K562 (cell line): ENCODE results near the gene WDR18. TPM values are rescaled to one million over a fixed set of nuclear protein-coding genes. Genes with fewer than 3 reads are reported as not detected.

Experiments
- E2F4 ChIP-seq: sonication (generic); formaldehyde crosslinking; IDR thresholded peaks from 2 replicates; pipeline ENCODE4 v1.8.0; 2022; ENCODE audit warnings: mild to moderate bottlenecking, low read depth, missing genetic modification reagents
- FOXA3 ChIP-seq, 2 experiments: fragments of 450-650 bp in 1 of 2; sonication (generic) in 1 of 2; formaldehyde crosslinking; IDR thresholded peaks in 1 of 2; conservative IDR thresholded peaks in 1 of 2; 2 replicates each; pipeline versions ENCODE4 v1.4.0 to v1.8.0; 2020 to 2022; ENCODE audit warnings: mild to moderate bottlenecking in 2 of 2, missing genetic modification reagents in 1 of 2
- HSF4 ChIP-seq: fragments of 250-450 bp; sonication (Bioruptor Pico); IDR thresholded peaks from 2 replicates; pipeline ENCODE4 v2.1.2; 2022; ENCODE audit warnings: mild to moderate bottlenecking, moderate library complexity, borderline replicate concordance
- IFI16 ChIP-seq: fragments of 250-450 bp; sonication (Bioruptor Pico); IDR thresholded peaks from 2 replicates; pipeline ENCODE4 v2.1.2; 2022; ENCODE audit warnings: mild to moderate bottlenecking, inconsistent platforms
- IRF1 ChIP-seq: sonication (generic); formaldehyde crosslinking; IDR thresholded peaks from 2 replicates; pipeline ENCODE4 v1.8.0; 2022; ENCODE audit warnings: missing genetic modification reagents, mild to moderate bottlenecking, borderline replicate concordance
- KDM4B ChIP-seq, 2 experiments: fragments of 450-650 bp in 1 of 2; sonication (generic) in 1 of 2; IDR thresholded peaks; 2 replicates each; pipeline ENCODE4 v1.6.1; 2016 to 2017; ENCODE audit warnings: borderline replicate concordance in 2 of 2, antibody characterized with exemption in 1 of 2, low read depth in 1 of 2, mild to moderate bottlenecking in 1 of 2
- L3MBTL2 ChIP-seq: fragments of 450-650 bp; IDR thresholded peaks from 2 replicates; pipeline ENCODE4 v1.6.1; 2016; ENCODE audit warnings: mild to moderate bottlenecking, moderate library complexity
- NR2C2 ChIP-seq, 2 experiments: fragments of 200-800 bp in 1 of 2; sonication (Bioruptor generic) in 1 of 2; sonication (generic) in 1 of 2; formaldehyde crosslinking in 1 of 2; IDR thresholded peaks; 2 replicates each; pipeline versions ENCODE4 v1.6.1 to v1.8.0; 2016 to 2022; ENCODE audit warnings: mild to moderate bottlenecking in 1 of 2, missing compliant biosample characterization in 1 of 2, missing genetic modification characterization in 1 of 2, missing genetic modification reagents in 1 of 2
- PHB ChIP-seq: fragments of 250-450 bp; sonication (Bioruptor Pico); IDR thresholded peaks from 2 replicates; pipeline ENCODE4 v1.5.0; 2021
- RAD51 ChIP-seq: fragments of 450-650 bp; IDR thresholded peaks from 2 replicates; pipeline ENCODE4 v1.7.1; 2016; ENCODE audit warnings: low read depth, mild to moderate bottlenecking, borderline replicate concordance
- SIX5 ChIP-seq, 2 experiments: IDR thresholded peaks; 2 replicates each; pipeline ENCODE4 v1.6.1; 2011; ENCODE audit warnings: low read length in 2 of 2, borderline replicate concordance in 1 of 2, low read depth in 1 of 2, mild to moderate bottlenecking in 1 of 2, moderate library complexity in 1 of 2; ENCODE audit not compliant: insufficient read depth in 1 of 2
- XRCC3 ChIP-seq: fragments of 450-650 bp; IDR thresholded peaks from 2 replicates; pipeline ENCODE4 v1.6.1; 2017; ENCODE audit warnings: mild to moderate bottlenecking, moderate library complexity
- ZBTB49 ChIP-seq: sonication (generic); formaldehyde crosslinking; IDR thresholded peaks from 2 replicates; pipeline ENCODE4 v1.8.0; 2022; ENCODE audit warnings: missing genetic modification reagents, mild to moderate bottlenecking, borderline replicate concordance
- ZNF655 ChIP-seq: fragments of 250-450 bp; sonication (Bioruptor Pico); IDR thresholded peaks from 2 replicates; pipeline ENCODE4 v1.5.0; 2021
- polyA plus RNA-seq, 8 experiments: library from polyadenylated mRNA; depleted of rRNA in 4 of 8; stranded (reverse) in 5 of 8; unstranded in 3 of 8; fragments of >200 nt; fragmentation: Nextera tagmentation in 2 of 8; fragmentation: Illumina TruSeq in 1 of 8; extraction: Ambion mirVana in 2 of 8; extraction: Trizol in 1 of 8; gene quantifications; 2 replicates each; pipeline versions ENCODE4 v1.2.1 to v1.2.3, GENCODE V29; 2011 to 2014; ENCODE audit warnings: inconsistent platforms in 1 of 8, missing spikeins in 1 of 8
- total RNA-seq, 7 experiments: library from RNA; depleted of rRNA in 6 of 7; stranded (reverse); fragments of >200 nt in 6 of 7; fragmentation: Illumina TruSeq in 2 of 7; extraction: Trizol in 2 of 7; gene quantifications; 2 replicates each; pipeline versions ENCODE4 v1.2.1 to v1.2.3, GENCODE V29; 2011 to 2021; ENCODE audit warnings: low replicate concordance in 1 of 7

The WDR18 gene
- total and polyA plus RNA-seq, 9 of the 15 experiments (the other 6 are each of a cell fraction or from before 2014, with no cell fraction given) = 0.65 to 181 (median 30.1) TPM

GRCh38 chr19:1041835-1042685 is 57.9 kb downstream of the WDR18 start (continued):
- TF ChIP-seq L3MBTL2 (no peak), KDM4B (IDR thresholded peaks at IDR 0.05; ENCODE audit: borderline replicate concordance in 2 of 2, low read depth in 1 of 2) (no peak), HSF4 (no peak), SIX5 (IDR thresholded peaks at IDR 0.05; ENCODE audit: borderline replicate concordance in 1 of 2, insufficient read depth in 1 of 2, low read depth in 1 of 2, low read length in 2 of 2) (0 out of 4 replicates have a peak, but pooled peaks of 1 of the 2 experiments have one; percentile 8), NR2C2 (CRISPR knock-in tag; IDR thresholded peaks at IDR 0.05) (no peak), NR2C2 (tag; IDR thresholded peaks at IDR 0.05) (no peak), ZBTB49 (CRISPR knock-in tag) (no peak), IFI16 (CRISPR knock-in tag) (no peak), ZNF655 (CRISPR knock-in tag) (no peak), XRCC3 (no peak), FOXA3 (CRISPR knock-in tag; conservative IDR thresholded peaks at IDR 0.05 in 1 of 2, IDR thresholded peaks at IDR 0.05 in 1 of 2) (no peak), IRF1 (no peak), PHB (CRISPR knock-in tag) (no peak), RAD51 (no peak), E2F4 (CRISPR knock-in tag) (no peak)
